Epithelial cell of prostate (primary cell): ENCODE data around the gene RALGPS1.

ENCODE experiments used
- DNase-seq: peaks from one replicate; pipeline ENCODE4 v3.0.0-alpha.2; 2011; ENCODE audit warnings: low read depth, low spot score
- H3K27ac ChIP-seq: fragments of 450-650 bp; 2 replicates; pipeline ENCODE4 v1.5.1; 2017; ENCODE audit warnings: mild to moderate bottlenecking

Gene RALGPS1

GRCh38 chr9:127208416-127208815 is 293.8 kb downstream of the RALGPS1 start:
- H3K27ac ChIP-seq, result no peak overlapping the region
- DNase-seq, result no peak

- H3K27ac ChIP-seq, result no peak overlapping the region
- DNase-seq, result no peak
These were observed 294.6 kb downstream of the RALGPS1 start for GRCh38 chr9:127209220-127209619.

GRCh38 chr9:127209948-127210640 is 295.5 kb downstream of the RALGPS1 start:
- DNase-seq, result no peak
- no peak overlapping the region for H3K27ac ChIP-seq

GRCh38 chr9:127210851-127211730 is 296.5 kb downstream of the RALGPS1 start:
- no peak overlapping the region for H3K27ac ChIP-seq
- DNase-seq, result no peak

GRCh38 chr9:127211983-127212382 is 297.4 kb downstream of the RALGPS1 start:
- no peak for DNase-seq
- no peak overlapping the region for H3K27ac ChIP-seq

- no peak for DNase-seq
- no peak overlapping the region for H3K27ac ChIP-seq
These were observed 297.9 kb downstream of the RALGPS1 start for GRCh38 chr9:127212453-127212852.

- H3K27ac ChIP-seq, result no peak overlapping the region
- DNase-seq, result no peak
These were observed 299.3 kb downstream of the RALGPS1 start for GRCh38 chr9:127213859-127214258.

GRCh38 chr9:127214421-127215267 is 300.1 kb downstream of the RALGPS1 start:
- peak; percentile 46 for DNase-seq
- H3K27ac ChIP-seq, result no peak overlapping the region

GRCh38 chr9:127215268-127216209 is 301.0 kb downstream of the RALGPS1 start:
- no peak overlapping the region for H3K27ac ChIP-seq
- no peak for DNase-seq

- no peak overlapping the region for H3K27ac ChIP-seq
- no peak for DNase-seq
These were observed 301.8 kb downstream of the RALGPS1 start for GRCh38 chr9:127216210-127216887.

- DNase-seq, result no peak
- no peak overlapping the region for H3K27ac ChIP-seq
These were observed 302.3 kb downstream of the RALGPS1 start for GRCh38 chr9:127216888-127217217.

GRCh38 chr9:127218818-127219217 is 304.2 kb downstream of the RALGPS1 start:
- H3K27ac ChIP-seq, result no peak overlapping the region
- DNase-seq, result no peak

- H3K27ac ChIP-seq, result no peak overlapping the region
- no peak for DNase-seq
These were observed 304.9 kb downstream of the RALGPS1 start for GRCh38 chr9:127219520-127219919.

GRCh38 chr9:127221695-127222094 is 307.1 kb downstream of the RALGPS1 start:
- H3K27ac ChIP-seq, result no peak overlapping the region
- no peak for DNase-seq

GRCh38 chr9:127222388-127223095 is 308.0 kb downstream of the RALGPS1 start:
- no peak for DNase-seq
- H3K27ac ChIP-seq, result no peak overlapping the region

- no peak for DNase-seq
- no peak overlapping the region for H3K27ac ChIP-seq
These were observed 308.7 kb downstream of the RALGPS1 start for GRCh38 chr9:127223266-127223665.

- no peak for DNase-seq
- H3K27ac ChIP-seq, result no peak overlapping the region
These were observed 309.2 kb downstream of the RALGPS1 start for GRCh38 chr9:127223810-127224177.

- H3K27ac ChIP-seq, result no peak overlapping the region
- DNase-seq, result peak; percentile 22
These were observed 309.7 kb downstream of the RALGPS1 start for GRCh38 chr9:127224178-127224882.
